GM23338 (cell line): ENCODE results near the gene ZPR1. TPM values are rescaled to one million over a fixed set of nuclear protein-coding genes. Genes with fewer than 3 reads are reported as not detected.

Experiments
- CREB1 ChIP-seq: fragments of 250-450 bp; sonication (Bioruptor Pico); IDR thresholded peaks from 2 replicates; pipeline ENCODE4 v1.5.0; 2020; ENCODE audit warnings: low read depth, mild to moderate bottlenecking, moderate library complexity
- ETS1 ChIP-seq: IDR thresholded peaks from 2 replicates; pipeline ENCODE4 v1.6.1; 2016; ENCODE audit warnings: antibody characterized with exemption
- EZH2 ChIP-seq: fragments of 200-600 bp; sonication (generic); IDR thresholded peaks from one replicate; pipeline ENCODE4 v1.8.0; 2017; ENCODE audit warnings: antibody characterized with exemption, mild to moderate bottlenecking, low read depth; ENCODE audit not compliant: unreplicated experiment
- JUNB ChIP-seq: IDR thresholded peaks from one replicate; pipeline ENCODE4 v1.6.1; 2016; ENCODE audit warnings: antibody characterized with exemption; ENCODE audit not compliant: unreplicated experiment
- NANOG ChIP-seq: IDR thresholded peaks from 2 replicates; pipeline ENCODE4 v1.6.1; 2016; ENCODE audit warnings: antibody characterized with exemption, borderline replicate concordance
- REST ChIP-seq: IDR thresholded peaks from one replicate; pipeline ENCODE4 v1.6.1; 2018; ENCODE audit warnings: antibody characterized with exemption; ENCODE audit not compliant: unreplicated experiment
- polyA plus RNA-seq: library from polyadenylated mRNA; unstranded; fragments of >200 nt; fragmentation: Nextera tagmentation; extraction: Ambion mirVana; gene quantifications from 2 replicates; pipeline ENCODE4 v1.2.1, GENCODE V29; 2016
- total RNA-seq: library from RNA; depleted of rRNA; stranded (reverse); fragments of >200 nt; shearing (Covaris generic); gene quantifications from 2 replicates; pipeline ENCODE4 v1.2.3, GENCODE V29; 2014
- TF ChIP-seq, protein P1 (sequence below): fragments of 250-450 bp; sonication (Bioruptor Pico); IDR thresholded peaks from 2 replicates; pipeline ENCODE4 v1.5.0; 2020; ENCODE audit warnings: mild to moderate bottlenecking, moderate library complexity

Gene ZPR1
- total and polyA plus RNA-seq, 2 experiments from 2014 or later = 55.4 to 96.7 TPM

DNA sequence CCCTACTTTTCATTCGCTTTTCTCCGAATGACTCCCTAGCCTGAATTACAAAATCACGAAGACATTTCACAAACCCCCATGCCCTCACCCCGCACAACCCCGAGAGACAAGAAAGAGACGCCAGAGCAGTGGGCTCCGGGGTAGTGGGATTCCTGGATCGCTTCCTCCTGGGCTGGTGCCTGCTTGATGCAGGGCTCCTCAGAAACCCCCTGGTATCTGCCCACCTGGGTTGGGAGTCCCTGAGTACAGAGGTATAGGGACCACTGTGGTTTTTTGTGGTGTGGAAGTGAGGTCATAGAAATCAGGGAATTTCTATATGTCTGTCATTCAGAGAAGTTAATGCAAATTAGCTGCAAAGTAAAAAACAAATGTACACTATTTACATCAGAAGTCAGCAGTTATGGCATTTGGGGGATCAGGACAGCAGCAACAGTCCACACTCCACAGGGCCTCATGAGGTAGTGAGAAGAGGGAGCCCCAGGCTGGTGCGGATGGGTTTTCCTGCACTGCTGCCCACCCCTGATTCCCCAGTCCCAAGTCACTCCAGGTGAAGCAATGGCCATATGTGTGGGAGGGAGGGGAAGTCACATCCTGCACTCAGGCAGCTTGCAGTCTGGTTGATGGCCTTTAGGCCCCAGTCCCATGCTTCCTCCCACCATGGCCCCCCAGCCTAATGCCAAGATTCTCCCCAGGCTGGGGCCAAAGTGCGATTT, 54.6 kb downstream of the ZPR1 start (continued):
- TF ChIP-seq, protein P1, sequence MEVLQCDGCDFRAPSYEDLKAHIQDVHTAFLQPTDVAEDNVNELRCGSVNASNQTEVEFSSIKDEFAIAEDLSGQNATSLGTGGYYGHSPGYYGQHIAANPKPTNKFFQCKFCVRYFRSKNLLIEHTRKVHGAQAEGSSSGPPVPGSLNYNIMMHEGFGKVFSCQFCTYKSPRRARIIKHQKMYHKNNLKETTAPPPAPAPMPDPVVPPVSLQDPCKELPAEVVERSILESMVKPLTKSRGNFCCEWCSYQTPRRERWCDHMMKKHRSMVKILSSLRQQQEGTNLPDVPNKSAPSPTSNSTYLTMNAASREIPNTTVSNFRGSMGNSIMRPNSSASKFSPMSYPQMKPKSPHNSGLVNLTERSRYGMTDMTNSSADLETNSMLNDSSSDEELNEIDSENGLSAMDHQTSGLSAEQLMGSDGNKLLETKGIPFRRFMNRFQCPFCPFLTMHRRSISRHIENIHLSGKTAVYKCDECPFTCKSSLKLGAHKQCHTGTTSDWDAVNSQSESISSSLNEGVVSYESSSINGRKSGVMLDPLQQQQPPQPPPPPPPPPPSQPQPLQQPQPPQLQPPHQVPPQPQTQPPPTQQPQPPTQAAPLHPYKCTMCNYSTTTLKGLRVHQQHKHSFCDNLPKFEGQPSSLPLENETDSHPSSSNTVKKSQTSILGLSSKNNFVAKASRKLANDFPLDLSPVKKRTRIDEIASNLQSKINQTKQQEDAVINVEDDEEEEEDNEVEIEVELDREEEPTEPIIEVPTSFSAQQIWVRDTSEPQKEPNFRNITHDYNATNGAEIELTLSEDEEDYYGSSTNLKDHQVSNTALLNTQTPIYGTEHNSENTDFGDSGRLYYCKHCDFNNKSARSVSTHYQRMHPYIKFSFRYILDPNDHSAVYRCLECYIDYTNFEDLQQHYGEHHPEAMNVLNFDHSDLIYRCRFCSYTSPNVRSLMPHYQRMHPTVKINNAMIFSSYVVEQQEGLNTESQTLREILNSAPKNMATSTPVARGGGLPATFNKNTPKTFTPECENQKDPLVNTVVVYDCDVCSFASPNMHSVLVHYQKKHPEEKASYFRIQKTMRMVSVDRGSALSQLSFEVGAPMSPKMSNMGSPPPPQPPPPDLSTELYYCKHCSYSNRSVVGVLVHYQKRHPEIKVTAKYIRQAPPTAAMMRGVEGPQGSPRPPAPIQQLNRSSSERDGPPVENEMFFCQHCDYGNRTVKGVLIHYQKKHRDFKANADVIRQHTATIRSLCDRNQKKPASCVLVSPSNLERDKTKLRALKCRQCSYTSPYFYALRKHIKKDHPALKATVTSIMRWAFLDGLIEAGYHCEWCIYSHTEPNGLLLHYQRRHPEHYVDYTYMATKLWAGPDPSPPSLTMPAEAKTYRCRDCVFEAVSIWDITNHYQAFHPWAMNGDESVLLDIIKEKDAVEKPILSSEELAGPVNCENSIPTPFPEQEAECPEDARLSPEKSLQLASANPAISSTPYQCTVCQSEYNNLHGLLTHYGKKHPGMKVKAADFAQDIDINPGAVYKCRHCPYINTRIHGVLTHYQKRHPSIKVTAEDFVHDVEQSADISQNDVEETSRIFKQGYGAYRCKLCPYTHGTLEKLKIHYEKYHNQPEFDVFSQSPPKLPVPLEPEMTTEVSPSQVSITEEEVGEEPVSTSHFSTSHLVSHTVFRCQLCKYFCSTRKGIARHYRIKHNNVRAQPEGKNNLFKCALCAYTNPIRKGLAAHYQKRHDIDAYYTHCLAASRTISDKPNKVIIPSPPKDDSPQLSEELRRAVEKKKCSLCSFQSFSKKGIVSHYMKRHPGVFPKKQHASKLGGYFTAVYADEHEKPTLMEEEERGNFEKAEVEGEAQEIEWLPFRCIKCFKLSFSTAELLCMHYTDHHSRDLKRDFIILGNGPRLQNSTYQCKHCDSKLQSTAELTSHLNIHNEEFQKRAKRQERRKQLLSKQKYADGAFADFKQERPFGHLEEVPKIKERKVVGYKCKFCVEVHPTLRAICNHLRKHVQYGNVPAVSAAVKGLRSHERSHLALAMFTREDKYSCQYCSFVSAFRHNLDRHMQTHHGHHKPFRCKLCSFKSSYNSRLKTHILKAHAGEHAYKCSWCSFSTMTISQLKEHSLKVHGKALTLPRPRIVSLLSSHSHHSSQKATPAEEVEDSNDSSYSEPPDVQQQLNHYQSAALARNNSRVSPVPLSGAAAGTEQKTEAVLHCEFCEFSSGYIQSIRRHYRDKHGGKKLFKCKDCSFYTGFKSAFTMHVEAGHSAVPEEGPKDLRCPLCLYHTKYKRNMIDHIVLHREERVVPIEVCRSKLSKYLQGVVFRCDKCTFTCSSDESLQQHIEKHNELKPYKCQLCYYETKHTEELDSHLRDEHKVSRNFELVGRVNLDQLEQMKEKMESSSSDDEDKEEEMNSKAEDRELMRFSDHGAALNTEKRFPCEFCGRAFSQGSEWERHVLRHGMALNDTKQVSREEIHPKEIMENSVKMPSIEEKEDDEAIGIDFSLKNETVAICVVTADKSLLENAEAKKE = no peak
- TF ChIP-seq REST (no peak), CREB1 (CRISPR knock-in tag) (no peak), NANOG (no peak), EZH2 (no peak), JUNB (no peak), ETS1 (no peak)
